Stimulated activated naive CD4-positive, alpha-beta T cell treated with Interleukin-2 at 50 U/mL for 16 hours (primary cell): ENCODE measurements around the gene DCUN1D2.
"Not testable (repeated sequence)": the region's sequence is repeated elsewhere in the genome, so short reads cannot be mapped to it uniquely, and the experiment has no call there.

Experiments used
- DNase-seq: peaks from one replicate; lab custom pipeline; 2025; lab: John Stamatoyannopoulos, UW

Gene DCUN1D2

GRCh38 chr13:113445791-113446487 lies 44.6 kb downstream of the DCUN1D2 start:
- no peak for DNase-seq

GRCh38 chr13:113443991-113444390 lies 46.5 kb downstream of the DCUN1D2 start:
- DNase-seq = no peak

DNA sequence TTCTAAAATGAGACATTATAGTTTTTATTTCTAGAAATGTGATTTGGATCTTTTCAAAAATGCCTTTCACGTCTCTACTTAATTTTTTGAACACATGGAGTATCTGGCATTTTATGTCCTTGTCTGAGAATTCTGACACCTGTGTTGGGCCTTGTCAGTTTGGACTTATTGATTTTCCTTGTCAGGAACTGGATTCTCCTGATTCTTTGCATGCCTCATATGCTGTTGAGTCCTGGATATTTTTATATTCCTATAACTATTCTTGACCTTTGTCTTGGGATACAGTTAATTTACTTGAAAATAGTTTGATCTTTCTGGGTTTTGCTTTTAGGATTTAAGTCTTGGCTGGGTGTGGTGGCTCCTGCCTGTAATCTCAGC lies 47.5 kb downstream of the DCUN1D2 start:
- no peak for DNase-seq

GRCh38 chr13:113442354-113442984 lies 48.0 kb downstream of the DCUN1D2 start:
- DNase-seq = no peak

DNA sequence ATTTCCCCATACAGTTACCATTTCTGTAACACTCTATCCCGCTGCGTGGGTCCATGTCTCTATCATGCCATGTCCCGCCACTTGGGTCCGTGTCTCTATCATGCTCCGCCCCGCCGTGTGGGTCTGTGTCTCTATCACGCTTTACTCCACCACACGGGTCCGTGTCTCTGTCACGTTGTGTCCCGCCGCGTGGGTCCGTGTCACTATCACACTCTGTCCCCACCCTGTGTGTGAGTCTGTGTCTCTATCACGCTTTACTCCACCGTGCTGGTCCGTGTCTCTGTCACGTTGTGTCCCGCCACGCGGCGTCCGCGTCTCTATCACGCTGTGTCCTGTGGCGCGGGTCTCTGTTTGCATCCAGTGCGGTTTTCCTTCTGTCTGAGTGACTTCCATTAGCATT lies 48.9 kb downstream of the DCUN1D2 start:
- no peak for DNase-seq

GRCh38 chr13:113437408-113438010 lies 53.0 kb downstream of the DCUN1D2 start:
- DNase-seq = no peak

DNA sequence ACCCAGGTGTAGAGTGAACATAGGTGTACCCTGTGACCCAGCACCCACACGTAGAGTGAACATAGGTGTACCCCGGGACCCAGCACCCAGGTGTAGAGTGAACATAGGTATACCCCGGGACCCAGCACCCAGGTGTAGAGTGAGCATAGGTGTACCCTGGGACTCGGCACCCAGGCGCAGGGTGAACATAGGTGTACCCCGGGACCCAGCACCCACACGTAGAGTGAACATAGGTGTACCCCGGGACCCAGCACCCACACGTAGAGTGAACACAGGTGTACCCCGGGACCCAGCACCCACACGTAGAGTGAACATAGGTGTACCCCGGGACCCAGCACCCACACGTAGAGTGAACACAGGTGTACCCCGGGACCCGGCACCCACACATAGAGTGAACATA lies 53.6 kb downstream of the DCUN1D2 start:
- DNase-seq = not testable (repeated sequence)

DNA sequence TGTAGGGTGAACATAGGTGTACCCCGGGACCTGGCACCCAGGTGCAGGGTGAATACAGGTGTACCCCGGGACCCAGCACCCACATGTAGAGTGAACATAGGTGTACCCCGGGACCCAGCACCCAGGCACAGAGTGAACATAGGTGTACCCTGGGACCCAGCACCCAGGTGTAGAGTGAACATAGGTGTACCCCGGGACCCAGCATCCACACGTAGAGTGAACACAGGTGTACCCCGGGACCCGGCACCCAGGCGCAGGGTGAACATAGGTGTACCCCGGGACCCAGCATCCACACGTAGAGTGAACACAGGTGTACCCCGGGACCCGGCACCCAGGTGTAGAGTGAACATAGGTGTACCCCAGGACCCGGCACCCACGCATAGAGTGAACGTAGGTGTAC lies 54.6 kb downstream of the DCUN1D2 start:
- DNase-seq = not testable (repeated sequence)

- DNase-seq = no peak
These were observed 57.1 kb downstream of the DCUN1D2 start for GRCh38 chr13:113433391-113433916.

DNA sequence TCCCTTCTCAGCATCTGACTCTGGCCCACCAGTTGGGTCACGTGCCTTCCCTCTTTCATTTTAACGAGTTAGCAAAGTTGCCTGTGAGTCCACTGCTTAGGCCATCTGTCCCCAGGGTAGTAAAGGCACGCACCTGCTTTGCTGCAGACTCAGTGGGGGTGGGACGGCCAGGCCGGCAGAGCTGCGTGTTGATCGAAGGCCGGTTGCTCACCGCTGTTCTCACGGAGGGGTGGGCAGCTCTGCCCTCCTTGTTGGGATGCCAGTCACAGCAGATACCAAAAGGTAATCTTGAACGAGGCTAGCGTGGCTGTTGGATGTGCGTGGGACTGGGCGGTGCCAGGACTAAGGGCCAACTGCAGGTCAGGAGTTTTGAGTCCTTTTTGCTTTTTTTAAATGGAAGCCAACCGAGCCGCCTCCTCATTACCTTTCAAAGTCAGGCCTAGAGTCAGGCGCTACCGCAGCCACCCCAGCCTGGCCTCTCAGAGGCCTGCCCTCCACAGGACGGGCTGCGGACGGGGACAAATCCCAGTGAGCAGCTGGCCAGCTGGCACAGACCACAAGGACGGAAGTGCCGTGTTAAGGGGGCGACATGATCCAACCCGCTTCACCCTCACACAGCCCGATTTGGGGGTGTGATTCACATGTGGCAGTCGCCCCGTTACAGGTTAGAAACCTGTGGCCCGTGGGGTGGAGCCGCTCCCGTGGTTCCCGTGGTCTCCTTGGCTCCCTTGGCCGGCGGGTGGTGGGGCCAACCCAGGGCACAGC lies 57.8 kb downstream of the DCUN1D2 start:
- no peak for DNase-seq

GRCh38 chr13:113431171-113431570 lies 59.3 kb downstream of the DCUN1D2 start:
- no peak for DNase-seq

GRCh38 chr13:113430378-113431110 lies 60.0 kb downstream of the DCUN1D2 start:
- no peak for DNase-seq

DNA sequence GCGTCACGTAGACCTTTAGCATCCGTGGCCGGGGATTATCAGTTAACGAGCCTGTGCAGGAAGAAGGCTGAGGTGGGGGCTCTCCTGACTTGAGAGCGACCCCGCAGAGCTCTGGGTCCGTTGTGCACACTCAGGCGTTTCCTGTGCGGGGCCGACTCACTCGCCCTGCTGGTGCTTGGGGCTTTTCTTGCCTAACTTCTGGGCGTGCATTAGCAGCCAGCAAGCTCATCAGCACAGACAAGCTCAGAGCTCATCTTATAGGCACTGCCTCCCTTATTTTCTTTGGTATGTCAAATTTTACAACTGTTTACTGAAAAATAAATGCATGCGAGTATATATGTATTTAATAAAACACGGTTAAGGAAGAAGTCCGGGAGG lies 60.9 kb downstream of the DCUN1D2 start:
- no peak for DNase-seq

- no peak for DNase-seq
These were observed 61.5 kb downstream of the DCUN1D2 start for GRCh38 chr13:113428871-113429607.

DNA sequence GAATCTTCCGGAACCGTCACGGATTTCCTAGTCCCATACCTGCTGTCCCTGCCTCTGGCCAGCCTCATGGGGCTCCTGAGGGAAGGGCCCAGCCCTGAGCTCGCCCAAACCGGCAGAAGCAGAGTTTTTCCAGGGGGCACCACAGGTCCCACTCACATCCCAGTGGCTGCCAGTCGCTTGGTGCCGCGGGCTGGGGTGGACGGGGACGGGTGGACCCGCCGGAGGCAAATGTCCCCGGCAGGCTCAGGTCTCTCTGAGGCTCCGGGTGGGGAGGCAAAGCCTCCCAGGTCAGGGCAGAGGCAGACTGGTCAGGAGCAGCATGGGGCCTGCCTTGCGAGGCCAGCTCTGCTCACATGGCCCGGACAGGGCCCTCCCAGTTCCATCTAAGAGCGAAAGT lies 62.0 kb downstream of the DCUN1D2 start:
- no peak for DNase-seq

- no peak for DNase-seq
These were observed 62.7 kb downstream of the DCUN1D2 start for GRCh38 chr13:113427562-113428468.

DNA sequence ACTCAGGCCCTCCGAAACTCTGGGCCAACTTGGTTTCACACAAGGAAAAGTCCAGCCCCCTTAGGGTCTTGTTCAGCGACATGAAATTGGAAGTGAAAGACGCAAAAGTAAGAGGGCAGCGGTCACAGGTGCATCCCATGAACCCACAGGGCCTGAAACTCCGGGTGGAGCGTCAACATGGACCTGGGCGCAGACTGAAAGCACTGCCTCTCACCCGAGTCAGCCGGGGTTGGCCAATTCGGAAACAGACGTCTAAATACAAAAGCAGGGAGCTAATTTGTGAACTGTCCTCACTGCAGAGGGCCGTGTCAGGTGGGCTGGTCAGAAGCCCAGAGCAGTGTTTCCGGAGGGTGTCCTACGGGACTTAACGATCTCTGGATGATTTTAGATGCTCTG lies 63.9 kb downstream of the DCUN1D2 start:
- no peak for DNase-seq

- DNase-seq = no peak
These were observed 64.4 kb downstream of the DCUN1D2 start for GRCh38 chr13:113425941-113426590.

GRCh38 chr13:113423520-113424163 lies 66.9 kb downstream of the DCUN1D2 start:
- DNase-seq = no peak
